ENCODE measurements around the gene SRPK3.

Gene SRPK3

GRCh38 chrX:153771415-153772315, 9.2 kb upstream of the SRPK3 start:
- no peak for DNase-seq

GRCh38 chrX:153772316-153773217, 8.3 kb upstream of the SRPK3 start:
- DNase-seq, result no peak

DNA sequence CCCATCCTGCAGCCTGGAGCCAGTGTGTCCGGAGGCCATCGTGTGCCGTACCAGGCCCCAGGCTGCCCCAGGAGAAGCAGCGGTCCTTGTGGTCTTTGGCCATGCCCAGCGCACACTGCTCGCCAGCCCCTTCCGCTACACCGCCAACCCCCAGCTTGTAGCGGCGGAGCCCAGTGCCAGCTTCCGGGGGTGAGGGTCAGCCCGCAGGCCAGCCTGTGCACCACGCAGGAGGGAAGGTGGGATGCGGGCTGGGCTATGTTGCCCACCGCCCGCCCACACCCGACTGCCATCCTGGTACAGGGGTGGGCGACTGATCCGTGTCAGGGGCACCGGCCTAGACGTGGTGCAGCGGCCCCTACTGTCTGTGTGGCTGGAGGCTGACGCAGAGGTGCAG, 7.6 kb upstream of the SRPK3 start:
- DNase-seq, result no peak

- no peak for DNase-seq
Observed at GRCh38 chrX:153773741-153774575, 6.9 kb upstream of the SRPK3 start.

GRCh38 chrX:153774576-153775292, 6.1 kb upstream of the SRPK3 start:
- no peak for DNase-seq

- no peak for DNase-seq
Observed at GRCh38 chrX:153775293-153776119, 5.3 kb upstream of the SRPK3 start.

- DNase-seq, result no peak
Observed at GRCh38 chrX:153776120-153776599, 4.7 kb upstream of the SRPK3 start.

GRCh38 chrX:153776611-153777045, 4.2 kb upstream of the SRPK3 start:
- no peak for DNase-seq

DNA sequence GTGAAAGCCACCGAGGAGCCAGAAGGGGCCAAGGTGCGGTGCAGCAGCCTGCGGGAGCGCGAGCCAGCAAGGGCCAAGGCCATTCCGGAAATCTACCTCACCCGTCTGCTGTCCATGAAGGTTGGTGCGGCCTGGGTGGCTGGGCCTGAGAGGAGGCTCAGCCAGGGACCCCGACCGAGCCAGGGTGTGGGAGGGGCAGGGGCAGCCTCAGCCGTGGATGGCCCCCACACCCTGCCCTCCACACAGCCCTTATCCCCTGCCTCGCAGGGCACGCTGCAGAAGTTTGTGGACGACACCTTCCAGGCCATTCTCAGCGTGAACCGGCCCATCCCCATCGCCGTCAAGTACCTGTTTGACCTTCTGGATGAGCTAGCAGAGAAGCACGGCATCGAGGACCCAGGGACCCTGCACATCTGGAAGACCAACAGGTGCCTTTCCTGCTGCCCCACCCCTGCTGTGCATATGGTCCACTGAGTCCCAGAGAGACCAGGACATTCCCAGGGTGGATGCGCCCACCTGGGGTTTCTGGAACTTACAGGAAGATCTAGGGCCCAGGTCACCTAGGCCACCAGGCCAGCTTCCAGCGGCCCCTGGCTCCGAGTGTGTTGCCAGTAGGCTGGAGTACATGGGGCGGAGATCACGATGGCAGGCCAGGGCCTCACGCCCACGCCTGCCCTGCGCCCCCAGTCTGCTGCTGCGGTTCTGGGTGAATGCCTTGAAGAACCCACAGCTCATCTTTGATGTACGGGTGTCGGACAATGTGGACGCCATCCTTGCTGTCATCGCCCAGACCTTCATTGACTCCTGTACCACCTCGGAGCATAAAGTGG, 3.4 kb upstream of the SRPK3 start:
- no peak for DNase-seq

DNA sequence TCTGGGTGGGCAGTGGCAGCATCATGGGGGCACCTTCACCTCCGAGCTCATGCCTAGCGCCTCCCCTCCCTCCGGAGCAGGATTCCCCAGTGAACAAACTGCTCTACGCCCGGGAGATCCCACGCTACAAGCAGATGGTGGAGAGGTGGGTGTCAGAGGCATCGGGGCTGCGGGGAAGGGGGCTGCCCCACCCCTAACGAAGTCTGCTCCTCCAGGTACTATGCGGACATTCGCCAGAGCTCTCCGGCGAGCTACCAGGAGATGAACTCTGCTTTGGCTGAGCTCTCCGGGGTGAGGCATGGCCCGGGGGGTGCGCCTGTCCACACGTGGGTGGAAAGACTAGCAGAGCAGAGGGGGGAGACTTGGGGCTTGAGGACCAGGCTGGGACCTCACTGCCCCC, 2.7 kb upstream of the SRPK3 start:
- DNase-seq, result no peak

- DNase-seq, result peak; percentile 33
Observed at GRCh38 chrX:153778684-153779101, 2.1 kb upstream of the SRPK3 start.

GRCh38 chrX:153779891-153780677, 757 bp upstream of the SRPK3 start:
- no peak for DNase-seq

DNA sequence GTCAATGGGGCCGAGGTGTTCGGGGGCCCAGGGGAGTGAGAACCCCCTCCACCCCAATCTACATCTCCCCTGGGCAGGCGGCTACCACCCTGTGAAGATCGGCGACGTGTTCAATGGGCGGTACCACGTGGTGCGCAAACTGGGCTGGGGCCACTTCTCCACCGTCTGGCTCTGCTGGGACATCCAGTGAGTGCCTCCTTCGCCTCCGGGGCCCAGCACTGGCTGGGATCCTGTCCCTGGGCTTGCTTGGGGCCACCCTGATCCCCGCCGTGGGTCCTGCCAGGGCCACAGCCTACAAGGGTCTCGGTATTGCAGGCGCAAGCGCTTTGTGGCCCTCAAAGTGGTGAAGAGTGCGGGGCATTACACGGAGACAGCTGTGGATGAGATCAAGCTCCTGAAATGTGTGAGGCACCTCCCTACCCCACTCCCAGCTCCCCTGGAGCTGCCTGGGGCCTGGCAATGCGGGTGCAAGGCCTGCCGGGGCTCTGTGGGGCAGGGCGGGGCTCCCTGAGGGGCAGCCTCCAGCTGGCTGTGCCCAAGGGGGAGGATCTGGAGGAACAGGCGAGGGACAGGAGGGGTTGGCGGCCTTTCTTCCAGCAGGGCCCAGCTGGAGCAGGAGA, 697 bp downstream of the SRPK3 start:
- peak; percentile 21 for DNase-seq

DNA sequence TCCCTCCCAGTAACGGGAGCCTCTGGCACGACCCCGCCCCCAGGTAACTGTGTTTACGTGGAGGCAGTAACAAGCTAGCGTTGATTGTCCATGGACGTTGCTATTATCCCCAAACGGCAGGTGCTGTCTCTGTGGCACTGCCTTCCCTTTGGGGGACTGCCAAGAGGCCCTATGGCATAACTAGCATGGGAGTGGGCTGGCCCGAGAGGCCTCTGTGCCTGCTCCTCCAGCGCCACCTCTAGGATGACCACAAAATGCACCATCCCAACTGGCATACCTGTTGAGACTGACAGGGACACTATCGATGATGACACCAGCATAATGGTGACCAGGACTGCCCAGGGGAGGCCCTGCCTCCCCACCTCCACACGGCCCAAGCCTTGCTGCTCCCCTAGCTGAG, 1.5 kb downstream of the SRPK3 start:
- DNase-seq, result peak; percentile 88

- DNase-seq, result no peak
Observed at GRCh38 chrX:153782871-153783270, 2.0 kb downstream of the SRPK3 start.

GRCh38 chrX:153783378-153784013, 2.7 kb downstream of the SRPK3 start:
- no peak for DNase-seq

GRCh38 chrX:153784325-153784967, 3.6 kb downstream of the SRPK3 start:
- no peak for DNase-seq

DNA sequence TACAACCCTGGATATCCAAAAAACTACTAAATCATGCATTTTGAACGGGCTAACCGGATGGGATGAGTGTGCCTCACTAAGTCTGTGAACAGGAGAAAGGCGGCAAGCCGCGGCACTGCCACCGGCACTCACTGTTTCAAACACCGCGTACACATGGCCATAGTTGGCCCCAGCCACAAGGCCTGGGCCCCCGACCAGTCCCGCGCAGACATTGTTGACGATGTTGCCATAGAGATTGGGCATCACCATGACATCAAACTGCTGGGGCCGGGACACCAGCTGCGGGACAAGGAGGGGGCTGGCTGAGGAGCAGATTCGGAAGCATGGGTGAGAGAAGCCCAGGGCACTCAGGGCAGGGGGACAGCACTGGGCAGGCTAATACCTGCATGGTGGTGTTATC, 5.8 kb downstream of the SRPK3 start:
- DNase-seq, result no peak
